CD14-positive monocyte (primary cell): ENCODE results near the gene GRK5. TPM values are rescaled to one million over a fixed set of nuclear protein-coding genes. Genes with fewer than 3 reads are reported as not detected.
A peak's percentile ranks its signal among the peaks of the same experiment; 100 is the strongest.

ENCODE experiments used
- DNase-seq, 3 donors: peaks; one replicate each; pipeline ENCODE4 v3.0.0-alpha.2; 2011 to 2022
- H2AFZ ChIP-seq: 2 replicates; pipeline ENCODE4 v1.6.0; 2012; ENCODE audit warnings: mild to moderate bottlenecking, low read depth, low read length, inconsistent platforms; ENCODE audit not compliant: insufficient read depth, poor library complexity, severe bottlenecking
- H3K27ac ChIP-seq, 2 donors: 1 replicate in 1 of 2; 2 replicates in 1 of 2; pipeline ENCODE4 v1.5.1; 2012 to 2013; ENCODE audit warnings: low read length in 2 of 2, control low read depth in 1 of 2, inconsistent platforms in 1 of 2, low read depth in 1 of 2, mild to moderate bottlenecking in 1 of 2
- H3K27me3 ChIP-seq, 2 donors: one replicate each; pipeline versions ENCODE4 v1.6.0 to v1.6.1; 2011 to 2013; ENCODE audit warnings: low read length in 2 of 2; ENCODE audit not compliant: control insufficient read depth in 2 of 2, insufficient read depth in 2 of 2
- H3K36me3 ChIP-seq, 2 donors: replicated peaks in 1 of 2; 1 replicate in 1 of 2; 2 replicates in 1 of 2; pipeline versions ENCODE4 v1.5.1 to v1.6.1; 2012 to 2013; ENCODE audit warnings: low read length in 2 of 2, control low read depth in 1 of 2, inconsistent platforms in 1 of 2, mild to moderate bottlenecking in 1 of 2; ENCODE audit not compliant: insufficient read depth in 2 of 2, control insufficient read depth in 1 of 2
- H3K4me1 ChIP-seq, 2 donors: 1 replicate in 1 of 2; 2 replicates in 1 of 2; pipeline versions ENCODE4 v1.5.1 to v1.6.1; 2012 to 2013; ENCODE audit warnings: low read length in 2 of 2, control low read depth in 1 of 2, inconsistent platforms in 1 of 2, mild to moderate bottlenecking in 1 of 2, moderate library complexity in 1 of 2; ENCODE audit not compliant: insufficient read depth in 2 of 2, control insufficient read depth in 1 of 2
- H3K4me2 ChIP-seq: replicated peaks from 2 replicates; pipeline ENCODE3; 2012; ENCODE audit warnings: low read length, moderate library complexity, mild to moderate bottlenecking; ENCODE audit not compliant: poor library complexity, severe bottlenecking; ENCODE audit errors: extremely low read depth
- H3K4me3 ChIP-seq, 3 experiments: fragments of 200-600 bp in 1 of 3; sonication (generic) in 1 of 3; replicated peaks in 1 of 3; 1 replicate in 2 of 3; 2 replicates in 1 of 3; pipeline ENCODE4 v1.5.1; 2011 to 2013; ENCODE audit warnings: low read length in 3 of 3, mild to moderate bottlenecking in 3 of 3, control low read depth in 2 of 3, low read depth in 2 of 3, inconsistent platforms in 1 of 3, moderate library complexity in 1 of 3
- H3K79me2 ChIP-seq: 2 replicates; pipeline ENCODE4 v1.6.0; 2012; ENCODE audit warnings: mild to moderate bottlenecking, control low read depth, inconsistent platforms, low read length, moderate library complexity; ENCODE audit not compliant: insufficient read depth
- H3K9ac ChIP-seq: 2 replicates; pipeline ENCODE4 v1.6.0; 2017; ENCODE audit warnings: low read length, mild to moderate bottlenecking; ENCODE audit not compliant: insufficient read depth, poor library complexity, severe bottlenecking
- H3K9me3 ChIP-seq, 2 donors: replicated peaks in 1 of 2; 1 replicate in 1 of 2; 2 replicates in 1 of 2; pipeline versions ENCODE4 v1.5.1 to v1.6.1; 2012 to 2013; ENCODE audit warnings: low read length in 2 of 2, control low read depth in 1 of 2; ENCODE audit not compliant: control insufficient read depth in 1 of 2, insufficient read depth in 1 of 2
- H4K20me1 ChIP-seq: 2 replicates; pipeline ENCODE4 v1.6.0; 2012; ENCODE audit warnings: mild to moderate bottlenecking, low read length, control low read depth, moderate library complexity; ENCODE audit not compliant: insufficient read depth
- H3K27ac Mint-ChIP-seq, 7 donors: one replicate each; pipeline ENCODE4 v1.8.0; 2020; ENCODE audit warnings: mild to moderate bottlenecking in 7 of 7, mixed read lengths in 7 of 7, moderate library complexity in 6 of 7, inconsistent platforms in 2 of 7
- H3K27me3 Mint-ChIP-seq, 3 donors: one replicate each; pipeline ENCODE4 v1.8.0; 2021 to 2022; ENCODE audit warnings: low read depth in 3 of 3, mild to moderate bottlenecking in 3 of 3, mixed read lengths in 3 of 3, moderate library complexity in 3 of 3, inconsistent platforms in 1 of 3
- H3K36me3 Mint-ChIP-seq, 2 donors: one replicate each; pipeline ENCODE4 v1.8.0; 2020; ENCODE audit warnings: mixed read lengths in 2 of 2, inconsistent platforms in 1 of 2, mild to moderate bottlenecking in 1 of 2
- H3K4me1 Mint-ChIP-seq: one replicate; pipeline ENCODE4 v1.8.0; 2020; ENCODE audit warnings: mild to moderate bottlenecking, mixed read lengths
- H3K4me3 Mint-ChIP-seq, 2 donors: one replicate each; pipeline ENCODE4 v1.8.0; 2020; ENCODE audit warnings: mild to moderate bottlenecking in 2 of 2, mixed read lengths in 2 of 2, moderate library complexity in 1 of 2
- H3K9me3 Mint-ChIP-seq, 7 donors: one replicate each; pipeline ENCODE4 v1.8.0; 2020 to 2022; ENCODE audit warnings: mixed read lengths in 7 of 7, mild to moderate bottlenecking in 6 of 7, moderate library complexity in 6 of 7, inconsistent platforms in 2 of 7
- WGBS: methylation state at CpG from one replicate; pipeline ENCODE4 v1.1.5; 2013; ENCODE audit warnings: missing lambda C conversion rate; ENCODE audit not compliant: insufficient coverage; 5-methylcytosine and 5-hydroxymethylcytosine counted together
- intact Hi-C, 2 donors: fragments of 100-400 bp; cut with micrococcal nuclease; formaldehyde crosslinking; loops; one replicate each; pipeline versions ENCODE4 v1.15.0 to v1.15.1; 2023
- polyA plus RNA-seq, 3 donors: library from polyadenylated mRNA; depleted of rRNA in 1 of 3; unstranded in 2 of 3; stranded (reverse) in 1 of 3; fragments of 300-500 nt in 2 of 3; fragments of >200 nt in 1 of 3; fragmentation: Illumina TruSeq in 2 of 3; gene quantifications; 1 replicate in 2 of 3; 2 replicates in 1 of 3; pipeline ENCODE4 v1.2.3, GENCODE V29; 2012 to 2021
- TF ChIP-seq, protein P1 (sequence below): fragments of 200-600 bp; IDR thresholded peaks from one replicate; pipeline ENCODE4 v1.8.0; 2022; ENCODE audit warnings: antibody characterized with exemption, mild to moderate bottlenecking

The GRK5 gene
- polyA plus RNA-seq, 3 donors = 1.2 to 6.5 (median 2.8) TPM

- H3K27me3 ChIP-seq = no peaks in the 10 kb centered on the region
- H3K4me2 ChIP-seq = no peak overlapping the region
- DNase-seq = no peak
- no peaks in the 10 kb centered on the region for H3K9me3 Mint-ChIP-seq
- H3K27ac Mint-ChIP-seq = no peak overlapping the region
- intact Hi-C loops = no loop called here
- H3K9ac ChIP-seq = no peak overlapping the region
- no peak overlapping the region for H3K4me3 Mint-ChIP-seq
- TF ChIP-seq, protein P1, sequence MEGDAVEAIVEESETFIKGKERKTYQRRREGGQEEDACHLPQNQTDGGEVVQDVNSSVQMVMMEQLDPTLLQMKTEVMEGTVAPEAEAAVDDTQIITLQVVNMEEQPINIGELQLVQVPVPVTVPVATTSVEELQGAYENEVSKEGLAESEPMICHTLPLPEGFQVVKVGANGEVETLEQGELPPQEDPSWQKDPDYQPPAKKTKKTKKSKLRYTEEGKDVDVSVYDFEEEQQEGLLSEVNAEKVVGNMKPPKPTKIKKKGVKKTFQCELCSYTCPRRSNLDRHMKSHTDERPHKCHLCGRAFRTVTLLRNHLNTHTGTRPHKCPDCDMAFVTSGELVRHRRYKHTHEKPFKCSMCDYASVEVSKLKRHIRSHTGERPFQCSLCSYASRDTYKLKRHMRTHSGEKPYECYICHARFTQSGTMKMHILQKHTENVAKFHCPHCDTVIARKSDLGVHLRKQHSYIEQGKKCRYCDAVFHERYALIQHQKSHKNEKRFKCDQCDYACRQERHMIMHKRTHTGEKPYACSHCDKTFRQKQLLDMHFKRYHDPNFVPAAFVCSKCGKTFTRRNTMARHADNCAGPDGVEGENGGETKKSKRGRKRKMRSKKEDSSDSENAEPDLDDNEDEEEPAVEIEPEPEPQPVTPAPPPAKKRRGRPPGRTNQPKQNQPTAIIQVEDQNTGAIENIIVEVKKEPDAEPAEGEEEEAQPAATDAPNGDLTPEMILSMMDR = no peak
- H3K36me3 ChIP-seq = no peaks in the 10 kb centered on the region
- H3K36me3 Mint-ChIP-seq = peaks cover 0 to 11% of the 10 kb centered on the region in 2 donors
- 100% methylated on average over 4 of the region's 7 CpGs for WGBS
- peaks cover 26 to 37% of the 10 kb centered on the region in 2 donors for H3K4me1 ChIP-seq
- H3K4me3 ChIP-seq = no peak overlapping the region
- no peaks in the 10 kb centered on the region for H3K9me3 ChIP-seq
- H3K4me1 Mint-ChIP-seq = peaks cover 52% of the 10 kb centered on the region
- H2AFZ ChIP-seq = no peak overlapping the region
- no peak overlapping the region for H3K27ac ChIP-seq
- H3K79me2 ChIP-seq = no peaks in the 10 kb centered on the region
- H3K27me3 Mint-ChIP-seq = peaks cover 2 to 8% (median 8%) of the 10 kb centered on the region in 3 donors
- H4K20me1 ChIP-seq = no peaks in the 10 kb centered on the region
These were observed 164.6 kb downstream of the GRK5 start for GRCh38 chr10:119371704-119372663.

DNA sequence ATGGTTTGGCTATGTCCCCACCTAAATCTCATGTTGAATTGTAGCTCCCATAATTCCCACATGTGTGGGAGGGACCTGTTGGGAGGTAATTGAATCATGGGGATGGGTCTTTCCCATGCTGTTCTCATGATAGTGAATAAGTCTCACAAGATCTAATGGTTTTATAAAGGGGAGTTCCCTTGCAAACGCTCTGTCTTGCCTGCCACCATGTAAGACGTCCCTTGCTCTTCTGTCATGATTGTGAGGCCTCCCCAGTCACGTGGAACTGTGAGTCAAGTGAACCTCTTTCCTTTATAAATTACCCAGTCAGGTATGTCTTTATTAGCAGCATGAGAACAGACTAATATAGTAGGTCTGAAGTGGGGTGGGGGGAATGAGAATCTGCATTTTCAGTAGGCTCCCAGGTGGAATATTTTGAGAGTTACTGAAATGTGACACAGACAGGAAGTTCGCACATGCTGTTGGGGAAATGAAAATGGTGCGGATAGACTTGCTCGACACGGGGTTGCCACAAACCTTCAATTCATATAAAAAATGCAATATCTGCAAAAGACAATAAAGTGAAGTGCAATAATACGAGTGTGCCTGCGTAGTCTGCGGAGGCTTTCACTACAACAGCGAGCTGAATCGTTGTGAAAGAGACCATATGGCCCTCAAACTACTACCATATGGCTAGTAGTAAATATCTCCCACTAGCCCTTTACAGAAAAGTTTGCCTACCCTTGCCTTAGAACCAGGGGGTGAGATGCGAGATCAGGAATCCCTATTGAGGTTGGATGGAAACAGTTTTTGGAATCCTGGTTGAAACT lies 166.1 kb downstream of the GRK5 start:
- peaks cover 2 to 8% (median 6%) of the 10 kb centered on the region in 3 donors for H3K27me3 Mint-ChIP-seq
- no peaks in the 10 kb centered on the region for H3K27me3 ChIP-seq
- H3K27ac Mint-ChIP-seq = peak overlapping the region in 2 of 7 donors; percentile 51 to 70
- no peaks in the 10 kb centered on the region for H4K20me1 ChIP-seq
- H2AFZ ChIP-seq = no peak overlapping the region
- peak overlapping the region in 1 of 2 donors; percentile 13 for H3K4me3 Mint-ChIP-seq
- H3K36me3 ChIP-seq = no peaks in the 10 kb centered on the region
- H3K36me3 Mint-ChIP-seq = peaks cover 0 to 8% of the 10 kb centered on the region in 2 donors
- peaks cover 52% of the 10 kb centered on the region for H3K4me1 Mint-ChIP-seq
- H3K9me3 Mint-ChIP-seq = no peaks in the 10 kb centered on the region
- intact Hi-C loops = no loop called here
- no peaks in the 10 kb centered on the region for H3K79me2 ChIP-seq
- no CpG with 5 or more reads among the region's 13 CpGs for WGBS
- no peaks in the 10 kb centered on the region for H3K9me3 ChIP-seq
- DNase-seq = peak in 2 of 3 donors; percentile 6 to 42
- peaks cover 26 to 36% of the 10 kb centered on the region in 2 donors for H3K4me1 ChIP-seq
- H3K4me3 ChIP-seq = no peak overlapping the region
- TF ChIP-seq, protein P1 = no peak
- no peak overlapping the region for H3K4me2 ChIP-seq
- no peak overlapping the region for H3K27ac ChIP-seq
- no peak overlapping the region for H3K9ac ChIP-seq
